ENCODE measurements around the gene DIO1. TPM values are rescaled to one million over a fixed set of nuclear protein-coding genes. Genes with fewer than 3 reads are reported as not detected.
A peak's percentile ranks its signal among the peaks of the same experiment; 100 is the strongest.

Gene DIO1
- total RNA-seq, 1 donor from 2014 or later, result not detected

DNA sequence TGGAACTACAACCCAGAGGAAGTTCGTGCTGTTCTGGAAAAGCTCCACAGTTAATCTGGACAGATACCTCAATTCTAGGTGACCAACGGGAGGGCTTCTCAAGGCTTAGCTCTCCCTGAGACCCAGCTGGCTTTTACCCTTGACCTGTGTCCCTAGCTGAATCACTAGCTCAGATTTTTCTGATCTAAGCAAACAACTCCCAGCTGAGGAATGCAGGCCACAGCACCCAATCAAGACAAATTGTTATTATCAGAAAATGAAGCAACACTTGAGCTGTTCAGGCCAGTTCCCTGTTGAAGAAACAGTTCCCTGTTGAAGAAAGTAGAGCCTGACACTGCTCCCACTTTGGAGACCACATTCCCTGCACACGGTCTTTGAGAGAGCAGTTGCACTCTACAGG, 16.0 kb downstream of the DIO1 start:
- Mint-ChIP-seq H3K36me3 (peaks cover 4% of the 10 kb centered on the region), H3K9me3 (no peaks in the 10 kb centered on the region), H3K27me3 (ENCODE audit: low read depth) (no peaks in the 10 kb centered on the region), H3K4me1 (peaks cover 30% of the 10 kb centered on the region), H3K4me3 (no peak overlapping the region), H3K27ac (peak overlapping the region; percentile 7)
- TF ChIP-seq, protein P1, sequence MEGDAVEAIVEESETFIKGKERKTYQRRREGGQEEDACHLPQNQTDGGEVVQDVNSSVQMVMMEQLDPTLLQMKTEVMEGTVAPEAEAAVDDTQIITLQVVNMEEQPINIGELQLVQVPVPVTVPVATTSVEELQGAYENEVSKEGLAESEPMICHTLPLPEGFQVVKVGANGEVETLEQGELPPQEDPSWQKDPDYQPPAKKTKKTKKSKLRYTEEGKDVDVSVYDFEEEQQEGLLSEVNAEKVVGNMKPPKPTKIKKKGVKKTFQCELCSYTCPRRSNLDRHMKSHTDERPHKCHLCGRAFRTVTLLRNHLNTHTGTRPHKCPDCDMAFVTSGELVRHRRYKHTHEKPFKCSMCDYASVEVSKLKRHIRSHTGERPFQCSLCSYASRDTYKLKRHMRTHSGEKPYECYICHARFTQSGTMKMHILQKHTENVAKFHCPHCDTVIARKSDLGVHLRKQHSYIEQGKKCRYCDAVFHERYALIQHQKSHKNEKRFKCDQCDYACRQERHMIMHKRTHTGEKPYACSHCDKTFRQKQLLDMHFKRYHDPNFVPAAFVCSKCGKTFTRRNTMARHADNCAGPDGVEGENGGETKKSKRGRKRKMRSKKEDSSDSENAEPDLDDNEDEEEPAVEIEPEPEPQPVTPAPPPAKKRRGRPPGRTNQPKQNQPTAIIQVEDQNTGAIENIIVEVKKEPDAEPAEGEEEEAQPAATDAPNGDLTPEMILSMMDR (IDR thresholded peaks at IDR 0.05; ENCODE audit: unreplicated experiment), result no peak
- no peak for DNase-seq (ENCODE audit: low spot score in 2 of 2, unreplicated experiment in 2 of 2)

DNA sequence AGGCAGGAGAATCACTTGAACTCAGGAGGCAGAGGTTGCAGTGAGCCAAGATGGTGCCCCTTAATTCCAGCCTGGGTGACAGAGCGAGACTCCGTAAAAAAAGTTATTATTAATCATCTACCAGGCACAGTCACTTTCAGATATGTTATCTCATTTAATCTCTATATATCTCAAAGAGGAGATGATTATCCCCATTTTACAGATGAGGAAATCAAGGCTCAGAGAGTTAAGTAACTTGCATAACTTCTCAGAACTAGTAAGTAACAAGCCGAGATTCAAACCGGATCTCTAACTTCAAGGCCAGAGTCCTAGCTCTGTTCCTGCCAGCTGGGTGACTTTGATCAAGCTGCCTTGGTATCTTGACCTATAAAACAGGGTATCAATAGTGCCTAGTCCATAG, 17.5 kb downstream of the DIO1 start:
- H3K27ac Mint-ChIP-seq, result no peak overlapping the region
- no peaks in the 10 kb centered on the region for H3K9me3 Mint-ChIP-seq
- H3K4me1 Mint-ChIP-seq, result peaks cover 38% of the 10 kb centered on the region
- TF ChIP-seq, protein P1 (IDR thresholded peaks at IDR 0.05; ENCODE audit: unreplicated experiment), result no peak
- no peak for DNase-seq (ENCODE audit: low spot score in 2 of 2, unreplicated experiment in 2 of 2)
- no peaks in the 10 kb centered on the region for H3K27me3 Mint-ChIP-seq (ENCODE audit: low read depth)
- peaks cover 7% of the 10 kb centered on the region for H3K36me3 Mint-ChIP-seq
- no peak overlapping the region for H3K4me3 Mint-ChIP-seq

DNA sequence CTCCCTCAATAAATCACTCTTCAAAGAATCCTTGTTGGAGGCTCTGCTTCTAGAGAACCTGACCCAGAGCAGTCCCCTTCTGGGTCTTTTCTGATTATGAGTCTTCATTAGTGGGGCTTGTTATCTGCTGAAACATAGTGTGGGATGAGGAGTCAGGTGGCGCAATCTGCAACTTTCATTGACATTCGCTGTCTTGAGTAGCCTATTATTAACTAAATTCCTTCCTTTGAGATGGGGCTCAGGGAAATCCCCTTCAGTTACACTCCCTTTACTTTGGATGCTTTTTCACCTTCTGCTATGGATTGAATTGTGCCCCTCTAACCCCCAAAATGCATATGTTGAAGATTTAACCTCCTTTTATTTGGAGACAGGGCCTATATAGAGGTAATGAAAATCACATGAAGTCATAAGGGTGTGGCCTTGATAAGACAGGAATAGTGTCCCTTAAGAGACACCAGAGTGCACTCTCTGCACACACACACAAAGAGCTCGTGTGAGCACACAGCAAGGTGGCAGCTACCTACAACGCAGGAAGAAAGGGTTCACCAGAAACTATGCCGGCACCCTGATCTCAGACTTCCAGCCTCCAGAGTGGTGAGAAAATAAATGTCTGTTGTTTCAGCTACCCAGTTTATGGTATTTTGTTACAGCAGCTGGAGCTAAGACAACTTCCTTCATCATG, 19.5 kb downstream of the DIO1 start:
- Mint-ChIP-seq H3K9me3 (no peaks in the 10 kb centered on the region), H3K4me3 (no peak overlapping the region), H3K27ac (peak overlapping the region; percentile 84), H3K36me3 (peaks cover 14% of the 10 kb centered on the region), H3K4me1 (peaks cover 40% of the 10 kb centered on the region), H3K27me3 (ENCODE audit: low read depth) (no peaks in the 10 kb centered on the region)
- TF ChIP-seq, protein P1 (IDR thresholded peaks at IDR 0.05; ENCODE audit: unreplicated experiment), result no peak
- no peak for DNase-seq (ENCODE audit: low spot score in 2 of 2, unreplicated experiment in 2 of 2)

DNA sequence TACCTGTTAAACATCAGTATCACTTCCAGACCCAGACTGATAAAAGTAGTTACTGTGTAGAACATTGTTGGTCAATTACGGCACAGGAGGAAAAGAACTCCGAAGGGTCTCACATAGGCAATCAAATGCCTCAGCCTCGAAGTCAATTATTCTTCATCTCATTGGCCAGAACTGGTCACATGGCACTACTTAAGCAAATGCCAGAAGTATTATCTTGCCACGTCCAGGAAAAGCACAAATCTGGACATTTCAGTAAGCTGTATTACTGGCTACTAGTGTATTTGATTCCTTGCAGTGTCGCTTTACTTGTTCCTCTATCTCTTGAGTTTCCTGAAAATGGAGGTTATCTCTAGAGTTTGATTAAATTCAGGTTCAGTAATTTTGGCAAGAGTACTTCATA, 24.4 kb downstream of the DIO1 start:
- Mint-ChIP-seq H3K36me3 (peaks cover 34% of the 10 kb centered on the region), H3K4me1 (peaks cover 19% of the 10 kb centered on the region), H3K27ac (no peak overlapping the region), H3K9me3 (peaks cover 13% of the 10 kb centered on the region), H3K27me3 (ENCODE audit: low read depth) (no peaks in the 10 kb centered on the region), H3K4me3 (no peak overlapping the region)
- TF ChIP-seq, protein P1 (IDR thresholded peaks at IDR 0.05; ENCODE audit: unreplicated experiment), result no peak
- DNase-seq (ENCODE audit: low spot score in 2 of 2, unreplicated experiment in 2 of 2), result no peak

DNA sequence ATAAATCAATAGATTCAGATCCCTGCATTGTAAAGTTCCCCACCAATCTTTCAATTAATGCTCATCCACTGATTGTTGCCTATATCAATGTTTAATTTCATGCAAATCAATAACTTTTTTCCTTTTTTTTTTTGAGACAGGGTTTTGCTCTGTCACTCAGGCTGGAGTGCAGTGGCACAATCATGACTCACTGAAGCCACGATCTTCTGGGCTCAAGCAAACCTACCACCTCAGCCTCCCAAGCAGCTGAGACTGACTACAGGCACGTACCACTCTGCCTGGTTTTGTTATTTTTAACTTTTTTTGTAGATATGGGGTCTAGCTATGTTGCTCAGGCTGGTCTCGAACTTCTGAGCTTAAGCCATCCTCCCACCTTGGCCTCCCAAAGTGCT, 25.7 kb downstream of the DIO1 start:
- no peak overlapping the region for H3K27ac Mint-ChIP-seq

More for the DNA sequence above, 25.7 kb downstream of the DIO1 start:
- H3K9me3 Mint-ChIP-seq, result peaks cover 13% of the 10 kb centered on the region
- no peak for DNase-seq (ENCODE audit: low spot score in 2 of 2, unreplicated experiment in 2 of 2)
- H3K4me1 Mint-ChIP-seq, result peaks cover 12% of the 10 kb centered on the region
- TF ChIP-seq, protein P1 (IDR thresholded peaks at IDR 0.05; ENCODE audit: unreplicated experiment), result no peak
- peaks cover 34% of the 10 kb centered on the region for H3K36me3 Mint-ChIP-seq
- H3K27me3 Mint-ChIP-seq (ENCODE audit: low read depth), result no peaks in the 10 kb centered on the region
- no peak overlapping the region for H3K4me3 Mint-ChIP-seq
